Lower leg skin (tissue), 4 donors: ENCODE measurements around the gene FAM174B. TPM values are rescaled to one million over a fixed set of nuclear protein-coding genes. Genes with fewer than 3 reads are reported as not detected.
A peak's percentile ranks its signal among the peaks of the same experiment; 100 is the strongest.

ENCODE experiments used
- DNase-seq, 2 donors: peaks; one replicate each; pipeline ENCODE4 v3.0.0-alpha.2; 2019; ENCODE audit warnings: low spot score in 2 of 2
- H3K4me3 ChIP-seq: fragments of 200-600 bp; sonication (generic); 2 replicates; pipeline ENCODE4 v1.5.1; 2017; ENCODE audit warnings: mild to moderate bottlenecking, low read depth; ENCODE audit not compliant: poor library complexity, severe bottlenecking
- POLR2A ChIP-seq, 2 donors: fragments of 450-650 bp; IDR thresholded peaks; one replicate each; pipeline ENCODE4 v1.6.1; 2016 to 2017; ENCODE audit warnings: antibody characterized with exemption in 2 of 2, mild to moderate bottlenecking in 1 of 2, moderate library complexity in 1 of 2
- WGBS, 2 donors: methylation state at CpG; one replicate each; pipeline ENCODE4 v1.1.5; 2018; 5-methylcytosine and 5-hydroxymethylcytosine counted together
- intact Hi-C: fragments of 100-400 bp; cut with DNase I; formaldehyde crosslinking; loops from one replicate; pipeline ENCODE4 v1.15.0; 2023; ENCODE audit warnings: low total_unique reads
- total RNA-seq, 4 donors: library from RNA; depleted of rRNA; stranded (reverse); fragments of >200 nt; gene quantifications; one replicate each; pipeline ENCODE4 v1.1.0, GENCODE V29; 2016
- TF ChIP-seq, protein P1 (sequence below), 3 donors: fragments of 450-650 bp; IDR thresholded peaks; one replicate each; pipeline ENCODE4 v1.5.1; 2016; ENCODE audit warnings: antibody characterized with exemption in 3 of 3, mild to moderate bottlenecking in 3 of 3, moderate library complexity in 2 of 3

Gene FAM174B
- total RNA-seq, 4 donors from 2014 or later = 9.9 to 33.4 (median 18.3) TPM

DNA sequence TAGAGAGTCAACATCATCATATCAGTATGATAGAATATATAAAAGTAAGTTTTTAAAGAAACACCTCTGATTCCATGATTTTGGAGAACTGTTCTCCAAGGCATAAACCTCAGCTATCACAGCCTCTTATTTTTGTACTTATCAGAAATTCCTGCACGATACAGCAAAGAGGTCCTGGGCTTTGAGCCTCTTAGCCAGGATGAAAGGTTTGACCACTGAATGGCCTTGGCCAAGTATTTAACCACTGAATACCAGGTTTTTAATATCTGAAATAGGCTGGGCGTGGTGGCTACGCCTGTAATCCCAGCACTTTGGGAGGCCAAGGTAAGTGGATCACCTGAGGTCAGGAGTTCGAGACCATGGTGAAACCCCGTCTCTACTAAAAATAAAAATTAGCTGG lies 1.9 kb upstream of the FAM174B start:
- DNase-seq = no peak
- intact Hi-C loops = no loop called here
- WGBS, 2 donors = 95 to 96% methylated on average over 5 of the region's 5 CpGs

DNA sequence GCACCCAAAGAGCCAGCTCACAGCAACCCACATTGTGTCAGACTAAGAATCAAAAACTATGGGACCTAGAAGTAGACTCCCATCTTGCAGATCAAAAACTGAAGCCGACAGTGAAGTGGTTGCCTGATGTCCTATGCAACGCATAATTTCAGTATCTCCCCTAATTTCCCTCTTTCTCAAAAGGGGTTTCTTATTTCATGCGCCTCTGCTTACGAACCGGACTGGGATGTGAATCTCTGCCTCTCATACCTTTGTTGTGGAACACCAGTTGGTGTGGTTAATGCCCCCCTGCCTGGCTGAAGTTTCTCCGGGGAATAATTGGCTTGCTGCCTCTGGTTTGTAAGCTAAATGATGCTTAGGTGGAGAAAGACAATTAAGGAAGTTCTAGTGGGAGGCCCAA lies 514 bp upstream of the FAM174B start:
- WGBS, 2 donors = 72 to 80% methylated on average over 6 of the region's 6 CpGs
- intact Hi-C loops = no loop called here
- peak in 1 of 2 donors; percentile 42 for DNase-seq
- TF ChIP-seq, protein P1, sequence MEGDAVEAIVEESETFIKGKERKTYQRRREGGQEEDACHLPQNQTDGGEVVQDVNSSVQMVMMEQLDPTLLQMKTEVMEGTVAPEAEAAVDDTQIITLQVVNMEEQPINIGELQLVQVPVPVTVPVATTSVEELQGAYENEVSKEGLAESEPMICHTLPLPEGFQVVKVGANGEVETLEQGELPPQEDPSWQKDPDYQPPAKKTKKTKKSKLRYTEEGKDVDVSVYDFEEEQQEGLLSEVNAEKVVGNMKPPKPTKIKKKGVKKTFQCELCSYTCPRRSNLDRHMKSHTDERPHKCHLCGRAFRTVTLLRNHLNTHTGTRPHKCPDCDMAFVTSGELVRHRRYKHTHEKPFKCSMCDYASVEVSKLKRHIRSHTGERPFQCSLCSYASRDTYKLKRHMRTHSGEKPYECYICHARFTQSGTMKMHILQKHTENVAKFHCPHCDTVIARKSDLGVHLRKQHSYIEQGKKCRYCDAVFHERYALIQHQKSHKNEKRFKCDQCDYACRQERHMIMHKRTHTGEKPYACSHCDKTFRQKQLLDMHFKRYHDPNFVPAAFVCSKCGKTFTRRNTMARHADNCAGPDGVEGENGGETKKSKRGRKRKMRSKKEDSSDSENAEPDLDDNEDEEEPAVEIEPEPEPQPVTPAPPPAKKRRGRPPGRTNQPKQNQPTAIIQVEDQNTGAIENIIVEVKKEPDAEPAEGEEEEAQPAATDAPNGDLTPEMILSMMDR (IDR thresholded peaks at IDR 0.05) = no peak
- no peak for TF ChIP-seq POLR2A (IDR thresholded peaks at IDR 0.05)
- no peak overlapping the region for H3K4me3 ChIP-seq

More for the DNA sequence above, 1.9 kb upstream of the FAM174B start:
- H3K4me3 ChIP-seq = no peak overlapping the region
- no peak for TF ChIP-seq POLR2A (IDR thresholded peaks at IDR 0.05)

DNA sequence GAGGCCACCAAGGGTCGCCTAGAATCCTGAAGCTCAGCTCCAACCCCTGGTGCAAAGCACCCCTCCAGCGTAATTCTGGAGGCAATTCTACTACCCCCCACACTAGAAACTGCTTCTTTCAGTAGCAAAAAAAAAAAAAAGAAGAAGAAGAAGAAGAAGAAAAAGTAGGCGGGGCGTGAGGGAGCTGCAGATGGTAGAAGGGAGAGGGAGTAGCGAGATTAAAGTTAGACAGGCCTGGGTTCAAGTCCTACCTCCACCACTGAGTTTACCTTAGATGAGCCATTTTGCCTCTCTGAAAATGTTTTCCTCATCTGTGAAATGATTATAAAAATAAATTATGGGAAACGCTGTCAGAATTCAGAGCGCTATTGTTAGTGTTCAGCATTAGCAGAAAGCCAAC lies 913 bp downstream of the FAM174B start:
- intact Hi-C loops = no loop called here
- no peak for TF ChIP-seq POLR2A (IDR thresholded peaks at IDR 0.05)
- TF ChIP-seq, protein P1 (IDR thresholded peaks at IDR 0.05) = no peak
- H3K4me3 ChIP-seq = no peak overlapping the region
- WGBS, 2 donors = 53 to 70% methylated on average over 7 of the region's 7 CpGs
- no peak for DNase-seq

DNA sequence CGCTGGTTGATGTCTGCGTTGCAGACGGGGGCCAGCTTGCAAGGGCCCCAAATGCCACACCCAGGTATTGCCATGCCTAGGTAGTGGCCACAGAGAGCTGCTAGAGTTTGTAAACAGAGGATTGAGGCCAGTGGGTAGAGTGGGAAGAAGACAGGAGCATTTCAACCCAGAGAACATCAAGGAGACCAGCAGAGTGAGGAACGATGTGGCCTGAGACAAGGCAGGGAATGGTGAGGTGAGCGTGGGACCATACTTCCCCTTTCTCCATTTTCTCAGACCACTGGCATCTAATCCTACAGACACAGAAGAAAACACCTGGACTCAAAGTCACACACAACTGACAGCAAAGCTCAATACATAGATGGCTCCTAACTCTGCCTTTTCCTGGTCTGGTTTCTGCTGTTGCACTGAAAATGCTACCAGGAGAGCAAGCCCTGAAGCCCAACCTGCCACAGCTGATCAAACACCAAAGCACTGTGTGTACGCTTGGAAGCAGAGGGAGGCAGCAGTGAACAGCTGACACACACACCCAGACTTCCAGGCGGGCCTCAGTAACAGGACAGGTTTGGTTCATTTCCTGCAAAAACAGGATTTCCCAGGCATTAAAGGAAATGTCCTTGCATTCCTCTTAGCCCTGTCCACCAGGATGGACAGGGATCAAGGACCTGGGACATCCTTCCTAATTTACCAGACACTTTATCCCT lies 1.6 kb downstream of the FAM174B start:
- no peak overlapping the region for H3K4me3 ChIP-seq
- DNase-seq = peak in 1 of 2 donors; percentile 86
- TF ChIP-seq, protein P1 (IDR thresholded peaks at IDR 0.05) = no peak
- no peak for TF ChIP-seq POLR2A (IDR thresholded peaks at IDR 0.05)
- 73 to 77% methylated on average over 7 of the region's 7 CpGs for WGBS, 2 donors
- intact Hi-C loops = no loop called here

DNA sequence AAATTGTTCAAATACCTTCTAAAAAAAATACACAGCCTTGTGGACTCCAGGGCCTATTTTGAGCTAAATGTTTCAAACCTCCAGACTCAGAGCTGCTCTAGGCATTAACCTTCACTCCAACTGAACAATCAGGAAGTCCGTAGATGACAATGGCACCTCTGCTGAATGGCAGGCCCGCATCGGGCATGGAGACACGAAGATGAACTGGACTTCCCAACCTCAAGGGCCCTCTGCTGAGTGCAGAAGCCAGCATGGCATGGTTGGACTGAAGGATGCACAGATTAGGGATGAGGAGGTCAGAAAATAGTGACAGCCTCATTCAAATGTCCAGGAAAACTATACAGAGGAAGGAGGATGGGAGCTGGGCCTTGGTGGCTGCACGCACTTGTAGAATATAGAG lies 2.2 kb downstream of the FAM174B start:
- WGBS, 2 donors = 90 to 94% methylated on average over 5 of the region's 5 CpGs
- DNase-seq = no peak
- intact Hi-C loops = no loop called here
- TF ChIP-seq POLR2A (IDR thresholded peaks at IDR 0.05) = no peak
- TF ChIP-seq, protein P1 (IDR thresholded peaks at IDR 0.05) = no peak
- H3K4me3 ChIP-seq = no peak overlapping the region

DNA sequence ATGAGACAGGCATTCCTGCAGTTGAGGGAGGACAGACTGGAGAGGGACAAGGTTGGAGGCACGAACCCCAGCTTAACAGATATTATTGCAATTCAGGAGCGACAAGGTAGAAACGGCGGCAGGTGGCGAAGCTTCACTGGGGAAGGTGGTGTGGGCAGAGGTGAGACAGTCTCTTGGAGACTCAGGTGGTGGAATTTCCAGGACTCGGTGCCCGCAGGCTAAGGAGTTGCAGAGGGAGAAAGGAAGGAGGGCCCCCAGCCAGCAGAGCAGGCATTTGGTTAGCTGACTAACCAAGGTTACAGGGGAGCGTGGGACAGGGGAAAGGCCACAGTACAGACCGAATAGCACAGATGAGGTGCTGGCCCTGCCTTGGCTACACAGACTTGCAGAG lies 3.0 kb downstream of the FAM174B start:
- TF ChIP-seq POLR2A (IDR thresholded peaks at IDR 0.05) = no peak
- TF ChIP-seq, protein P1 (IDR thresholded peaks at IDR 0.05) = no peak
- peak in 1 of 2 donors; percentile 59 for DNase-seq
- WGBS, 2 donors = 84 to 85% methylated on average over 9 of the region's 9 CpGs
- intact Hi-C loops = no loop called here
- no peak overlapping the region for H3K4me3 ChIP-seq
